Brain microvascular endothelial cell (primary cell): ENCODE results near the gene TAAR5.
"Not testable (repeated sequence)": the region's sequence is repeated elsewhere in the genome, so short reads cannot be mapped to it uniquely, and the experiment has no call there.

Source experiments
- DNase-seq: peaks from one replicate; pipeline ENCODE4 v3.0.0-alpha.2; 2020
- H3K27ac ChIP-seq: fragments of 250-450 bp; sonication (Bioruptor Pico); 2 replicates; pipeline ENCODE4 v1.5.1; 2020; ENCODE audit warnings: mild to moderate bottlenecking, moderate library complexity
- H3K27me3 ChIP-seq: fragments of 250-450 bp; sonication (Bioruptor Pico); replicated peaks from 2 replicates; pipeline ENCODE4 v1.5.1; 2020; ENCODE audit warnings: mild to moderate bottlenecking
- H3K36me3 ChIP-seq: fragments of 250-450 bp; sonication (Bioruptor Pico); replicated peaks from 2 replicates; pipeline ENCODE4 v1.5.1; 2020; ENCODE audit warnings: mild to moderate bottlenecking
- H3K4me3 ChIP-seq: 2 replicates; pipeline ENCODE4 v1.5.1; 2011; ENCODE audit warnings: low read depth, mild to moderate bottlenecking, control low read depth, low read length, moderate library complexity
- CTCF ChIP-seq: IDR thresholded peaks from 2 replicates; pipeline ENCODE4 v1.5.1; 2011; ENCODE audit warnings: low read depth, mild to moderate bottlenecking, moderate library complexity, low read length, control low read depth, inconsistent platforms; ENCODE audit errors: missing control alignments
- in situ Hi-C: cut with HindIII; loops from 2 replicates; pipeline ENCODE4 v1.10.0; 2017; ENCODE audit warnings: low sequenced_read_pairs, low pct_ligation_motif_present

Gene TAAR5

GRCh38 chr6:132589454-132589853 lies at the start of gene TAAR5:
TAAR5 (minus strand) TSS chr6:132589741; CDS start chr6:132589686, 55 bp downstream.
- Histone ChIP-seq H3K36me3 (no peaks in the 10 kb centered on the region), H3K27me3 (no peaks in the 10 kb centered on the region), H3K4me3 (no peak within 1 kb of the TSS), H3K27ac (no peak within 1 kb of the TSS)
- DNase-seq = no peak
- in situ Hi-C loops = no loop called here
- TF ChIP-seq CTCF = no peak

- H3K4me3 ChIP-seq, in situ Hi-C loops, H3K27ac ChIP-seq, H3K36me3 ChIP-seq, H3K27me3 ChIP-seq, DNase-seq: not testable (repeated sequence)
Measured at GRCh38 chr6:132637135-132637534, 47.6 kb upstream of the TAAR5 start.

GRCh38 chr6:132635906-132636305 lies 46.4 kb upstream of the TAAR5 start:
- in situ Hi-C loops, H3K4me3 ChIP-seq, H3K27me3 ChIP-seq, H3K27ac ChIP-seq, H3K36me3 ChIP-seq, DNase-seq: not testable (repeated sequence)

GRCh38 chr6:132635288-132635687 lies 45.7 kb upstream of the TAAR5 start:
- H3K4me3 ChIP-seq, H3K36me3 ChIP-seq, in situ Hi-C loops, DNase-seq, H3K27ac ChIP-seq, H3K27me3 ChIP-seq: not testable (repeated sequence)

- in situ Hi-C loops = no loop called here
- no peak overlapping the region for H3K27ac ChIP-seq
- no peak overlapping the region for H3K4me3 ChIP-seq
- DNase-seq = no peak
- no peaks in the 10 kb centered on the region for H3K27me3 ChIP-seq
- TF ChIP-seq CTCF = no peak
- H3K36me3 ChIP-seq = no peaks in the 10 kb centered on the region
Measured at GRCh38 chr6:132634796-132635195, 45.3 kb upstream of the TAAR5 start.

- H3K36me3 ChIP-seq = no peaks in the 10 kb centered on the region
- H3K27me3 ChIP-seq = no peaks in the 10 kb centered on the region
- no peak for TF ChIP-seq CTCF
- in situ Hi-C loops = no loop called here
- DNase-seq = no peak
- H3K4me3 ChIP-seq = no peak overlapping the region
- H3K27ac ChIP-seq = no peak overlapping the region
Measured at GRCh38 chr6:132633362-132633761, 43.8 kb upstream of the TAAR5 start.

- DNase-seq = no peak
- no peak within 1 kb of the TSS for H3K27ac ChIP-seq
- H3K36me3 ChIP-seq = no peaks in the 10 kb centered on the region
- in situ Hi-C loops = no loop called here
- no peak for TF ChIP-seq CTCF
- no peak within 1 kb of the TSS for H3K4me3 ChIP-seq
- H3K27me3 ChIP-seq = no peaks in the 10 kb centered on the region
Measured at GRCh38 chr6:132624175-132624574, 34.6 kb upstream of the TAAR5 start, which contains the start of gene TAAR2. TAAR2 (minus strand) TSS chr6:132624275; CDS start chr6:132624275, 0 bp downstream.
